KOPT-K1 (cell line): ENCODE results near the gene C1orf105.

Experiments used
- H3K27ac ChIP-seq: fragments of 200-600 bp; sonication (generic); 2 replicates; pipeline ENCODE4 v1.5.1; 2016; ENCODE audit warnings: antibody characterized with exemption, mild to moderate bottlenecking, low read depth, low read length; ENCODE audit not compliant: poor library complexity, severe bottlenecking
- H3K36me3 ChIP-seq: fragments of 200-600 bp; sonication (generic); 2 replicates; pipeline ENCODE4 v1.5.1; 2017; ENCODE audit warnings: antibody characterized with exemption, mild to moderate bottlenecking, low read length, moderate library complexity; ENCODE audit not compliant: insufficient read depth
- H3K9me3 ChIP-seq: fragments of 200-600 bp; sonication (generic); 2 replicates; pipeline ENCODE4 v1.5.1; 2017; ENCODE audit warnings: antibody characterized with exemption, low read length, mild to moderate bottlenecking; ENCODE audit not compliant: insufficient read depth, poor library complexity, severe bottlenecking

C1orf105 gene

DNA sequence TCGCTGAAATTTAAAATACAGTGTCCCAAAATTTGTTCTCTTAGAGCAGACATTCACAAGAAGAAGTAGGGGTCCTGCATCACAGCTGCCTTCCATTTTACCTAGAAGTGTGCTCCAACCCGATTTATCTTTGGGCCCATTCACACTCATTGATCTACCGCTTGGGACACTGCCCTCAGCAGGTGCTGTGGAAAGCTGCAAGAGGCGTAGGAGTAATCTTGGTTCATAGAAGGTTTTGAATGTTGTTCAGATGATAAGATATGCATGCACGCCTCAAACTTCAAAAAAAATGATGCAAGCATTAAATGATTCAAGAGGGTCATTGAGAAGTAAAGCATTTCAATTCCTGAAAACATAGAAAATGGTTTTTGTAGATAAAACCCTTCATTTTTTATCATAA, 18.6 kb upstream of the C1orf105 start:
- H3K27ac ChIP-seq, result no peak overlapping the region
- H3K9me3 ChIP-seq, result no peaks in the 10 kb centered on the region
- H3K36me3 ChIP-seq, result no peaks in the 10 kb centered on the region

DNA sequence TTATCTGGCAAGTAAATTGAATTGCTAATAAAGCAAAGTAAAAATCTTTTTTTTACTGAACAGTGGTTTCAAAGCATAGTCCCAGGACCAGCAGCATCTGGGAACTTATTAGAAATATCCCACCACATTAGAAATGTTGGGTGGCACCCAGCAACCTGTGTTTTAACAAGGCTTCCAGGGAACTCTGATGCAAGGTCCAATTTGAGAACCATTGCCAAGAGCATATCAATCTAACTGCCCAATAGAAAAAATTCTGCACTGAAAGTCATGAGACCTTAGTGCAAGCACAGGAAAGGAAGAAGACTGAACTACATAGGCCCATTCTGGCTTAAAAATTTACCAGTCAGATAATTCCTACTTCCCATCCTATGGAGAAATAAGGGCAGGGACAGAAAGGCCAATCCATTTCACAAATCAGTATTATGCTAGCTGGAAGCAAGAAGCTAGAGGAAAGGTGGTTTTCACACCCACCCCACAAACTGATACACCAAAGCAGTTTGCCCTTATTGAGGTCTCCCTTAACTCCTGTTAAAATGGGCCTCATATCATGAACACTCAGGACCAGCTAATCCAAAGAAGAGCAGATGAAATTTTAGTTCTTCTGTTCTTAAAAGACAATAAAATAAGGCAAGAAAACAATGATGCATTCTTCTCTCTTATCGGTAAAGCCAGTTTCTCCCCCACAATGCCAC, 17.5 kb upstream of the C1orf105 start:
- no peaks in the 10 kb centered on the region for H3K9me3 ChIP-seq
- H3K27ac ChIP-seq, result no peak overlapping the region
- no peaks in the 10 kb centered on the region for H3K36me3 ChIP-seq

DNA sequence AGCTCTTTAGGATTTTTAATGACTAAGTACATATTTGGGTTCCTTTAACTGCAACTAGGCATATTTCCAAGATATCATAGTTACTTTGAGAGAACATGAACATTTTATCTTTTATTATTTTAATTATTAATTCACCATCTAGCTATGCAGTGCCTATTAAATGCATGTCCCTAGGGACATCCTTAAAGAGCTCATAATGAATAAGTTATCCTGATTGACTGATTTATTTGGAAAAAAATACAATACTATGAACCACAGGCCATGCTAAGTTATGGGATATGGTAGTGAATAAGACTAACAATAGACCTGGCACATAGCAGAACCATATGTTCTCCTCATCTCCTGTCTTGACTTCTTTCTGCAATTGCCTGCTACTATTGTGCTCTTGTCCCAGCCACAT, 16.4 kb upstream of the C1orf105 start:
- Histone ChIP-seq H3K27ac (no peak overlapping the region), H3K9me3 (no peaks in the 10 kb centered on the region), H3K36me3 (no peaks in the 10 kb centered on the region)

DNA sequence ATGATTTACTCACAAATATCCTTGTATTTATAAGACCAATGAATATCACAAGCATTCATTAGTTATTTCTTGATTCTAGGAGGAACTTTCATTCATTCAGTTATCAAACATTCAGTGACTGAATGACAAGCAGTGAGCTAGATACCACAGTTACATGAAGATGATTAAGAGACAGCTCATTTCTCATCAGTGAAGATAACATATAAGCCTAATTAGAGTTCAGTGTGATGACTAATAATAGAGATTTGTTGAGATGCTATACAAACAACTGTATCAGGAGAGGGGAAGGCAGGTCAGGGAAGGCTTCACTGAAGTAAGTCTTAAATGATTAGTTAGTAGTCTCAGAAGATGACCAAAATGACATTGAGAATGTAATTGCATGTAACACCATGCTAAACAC, 14.6 kb upstream of the C1orf105 start:
- H3K9me3 ChIP-seq, result no peaks in the 10 kb centered on the region
- H3K27ac ChIP-seq, result no peak overlapping the region
- H3K36me3 ChIP-seq, result no peaks in the 10 kb centered on the region

GRCh38 chr1:172406968-172407367, 13.5 kb upstream of the C1orf105 start:
- Histone ChIP-seq H3K9me3 (no peaks in the 10 kb centered on the region), H3K27ac (no peak overlapping the region), H3K36me3 (no peaks in the 10 kb centered on the region)

DNA sequence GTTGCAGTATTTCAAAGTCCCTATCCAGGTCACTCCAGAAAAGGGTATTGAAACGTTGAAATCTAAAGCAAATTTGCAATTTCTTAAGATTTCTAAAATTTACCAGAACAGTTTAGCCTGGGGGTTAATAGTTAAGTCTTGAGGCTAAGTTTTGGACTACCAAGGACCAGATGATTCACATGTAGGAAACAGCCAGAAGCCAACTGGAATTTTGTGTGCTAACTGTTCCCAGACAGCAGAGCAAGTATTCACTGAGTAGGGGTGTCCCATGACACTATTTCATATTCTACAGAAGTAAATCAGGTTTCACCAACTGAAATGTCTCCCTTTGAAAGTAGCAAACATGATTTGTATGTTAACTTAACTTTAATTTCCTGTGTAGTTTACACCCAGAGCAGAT, 11.5 kb upstream of the C1orf105 start:
- H3K27ac ChIP-seq, result no peak overlapping the region
- H3K9me3 ChIP-seq, result no peaks in the 10 kb centered on the region
- no peaks in the 10 kb centered on the region for H3K36me3 ChIP-seq

DNA sequence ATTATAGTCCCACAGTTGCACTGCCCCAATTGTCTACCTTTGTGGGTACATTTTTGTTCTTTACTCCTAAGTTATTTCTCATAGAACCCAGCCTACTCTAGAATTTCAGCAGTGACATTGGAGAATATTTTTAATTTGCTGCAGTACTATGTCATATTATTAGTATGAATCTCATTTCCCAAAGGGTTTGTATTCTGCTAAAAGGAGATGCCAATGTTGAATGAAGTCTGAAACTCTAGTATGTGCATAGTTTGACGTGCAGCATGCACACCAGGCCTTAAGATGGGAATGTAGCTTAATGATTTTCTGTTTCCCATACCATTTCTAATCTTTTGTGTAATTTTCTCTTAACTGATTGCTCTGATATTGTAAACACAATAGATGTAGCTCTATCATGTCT, 10.5 kb upstream of the C1orf105 start:
- Histone ChIP-seq H3K36me3 (no peaks in the 10 kb centered on the region), H3K9me3 (no peaks in the 10 kb centered on the region), H3K27ac (no peak overlapping the region)

DNA sequence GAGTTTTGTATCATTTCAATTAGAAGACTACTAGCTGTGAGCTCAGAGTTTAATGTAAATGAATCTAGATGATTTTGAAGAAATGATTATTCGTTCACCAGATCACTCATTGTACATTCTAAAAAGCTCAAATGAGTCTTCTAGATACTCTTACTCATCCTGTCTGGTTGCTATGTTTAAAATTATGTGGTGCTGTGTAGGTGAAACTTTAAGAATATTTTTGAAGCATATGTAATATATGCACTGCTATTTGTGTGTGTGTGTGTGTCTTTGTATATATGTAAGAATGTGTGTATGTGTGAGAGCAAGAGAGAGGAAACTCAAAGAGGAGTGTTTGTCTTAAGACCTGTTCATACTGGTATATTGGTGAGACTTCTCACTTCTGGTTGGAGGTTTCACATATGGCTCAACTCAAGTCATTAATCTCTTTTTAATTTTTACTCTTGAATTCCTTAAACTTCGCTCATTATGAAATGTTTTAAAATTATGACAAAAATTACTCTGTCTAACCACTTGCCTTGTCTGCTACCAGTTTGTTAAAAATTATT, 8.6 kb upstream of the C1orf105 start:
- no peak overlapping the region for H3K27ac ChIP-seq
- no peaks in the 10 kb centered on the region for H3K36me3 ChIP-seq

GRCh38 chr1:172414331-172414730, 6.2 kb upstream of the C1orf105 start:
- no peak overlapping the region for H3K27ac ChIP-seq
- H3K36me3 ChIP-seq, result no peaks in the 10 kb centered on the region
- no peaks in the 10 kb centered on the region for H3K9me3 ChIP-seq

More for the DNA sequence above, 8.6 kb upstream of the C1orf105 start:
- no peaks in the 10 kb centered on the region for H3K9me3 ChIP-seq

GRCh38 chr1:172416496-172417035, 3.9 kb upstream of the C1orf105 start:
- Histone ChIP-seq H3K9me3 (no peaks in the 10 kb centered on the region), H3K27ac (no peak overlapping the region), H3K36me3 (no peaks in the 10 kb centered on the region)

DNA sequence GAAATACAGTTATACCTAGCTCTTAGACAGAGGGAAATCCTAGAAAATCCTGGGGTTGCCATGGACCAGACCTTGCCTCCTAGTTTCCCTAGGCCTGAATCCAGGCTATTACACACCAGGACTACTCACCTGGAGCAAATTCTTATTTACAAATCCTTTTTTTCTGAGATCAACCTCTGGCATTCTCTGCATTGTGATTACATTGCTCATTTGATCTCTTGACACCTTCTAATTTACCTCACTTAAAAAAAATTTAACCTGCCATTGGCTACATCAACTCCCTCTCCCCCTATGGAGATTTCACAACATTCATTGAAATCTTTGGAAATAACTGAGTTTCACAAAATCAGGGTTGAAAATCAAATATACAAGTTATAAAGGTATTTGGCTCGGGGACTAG, 2.9 kb upstream of the C1orf105 start:
- Histone ChIP-seq H3K9me3 (no peaks in the 10 kb centered on the region), H3K36me3 (no peaks in the 10 kb centered on the region), H3K27ac (no peak overlapping the region)

DNA sequence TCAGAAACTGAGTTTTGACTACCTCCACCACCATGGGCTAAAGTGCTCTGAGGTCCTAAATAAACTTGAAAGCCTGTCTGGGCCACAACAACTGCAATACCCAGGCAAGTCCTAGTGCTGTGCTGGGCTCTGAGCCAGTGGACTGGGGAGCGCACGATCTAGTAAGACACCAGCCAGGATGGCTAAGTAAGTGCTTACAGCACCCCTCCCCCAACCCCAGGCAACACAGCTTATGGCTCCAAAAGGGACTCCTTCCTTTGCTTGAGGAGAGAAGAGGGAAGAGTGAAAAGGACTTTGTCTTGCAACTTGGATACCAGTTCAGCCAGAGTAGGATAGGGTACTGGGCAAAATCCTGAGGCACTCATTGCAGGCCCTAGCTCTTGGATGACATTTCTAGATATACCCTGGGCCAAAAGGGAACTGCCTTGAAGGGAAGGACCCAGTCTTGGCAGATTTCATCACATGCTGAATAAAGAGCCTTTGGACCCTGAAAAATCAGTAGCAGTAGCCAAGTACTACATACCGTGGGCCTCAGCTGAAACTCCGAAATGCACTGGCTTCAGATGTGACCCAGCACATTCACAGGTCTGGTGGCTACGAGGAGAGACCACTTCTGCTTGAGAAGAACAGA, 1.6 kb downstream of the C1orf105 start:
- no peaks in the 10 kb centered on the region for H3K36me3 ChIP-seq
- peaks cover 3% of the 10 kb centered on the region for H3K9me3 ChIP-seq
- H3K27ac ChIP-seq, result no peak overlapping the region

GRCh38 chr1:172423336-172423735, 2.9 kb downstream of the C1orf105 start:
- Histone ChIP-seq H3K9me3 (peaks cover 3% of the 10 kb centered on the region), H3K36me3 (no peaks in the 10 kb centered on the region), H3K27ac (no peak overlapping the region)

GRCh38 chr1:172425339-172425738, 4.9 kb downstream of the C1orf105 start:
- Histone ChIP-seq H3K9me3 (peaks cover 3% of the 10 kb centered on the region), H3K27ac (no peak overlapping the region), H3K36me3 (no peaks in the 10 kb centered on the region)

GRCh38 chr1:172427191-172427590, 6.7 kb downstream of the C1orf105 start:
- no peaks in the 10 kb centered on the region for H3K36me3 ChIP-seq
- peak overlapping the region; percentile 77 for H3K27ac ChIP-seq
- H3K9me3 ChIP-seq, result peaks cover 3% of the 10 kb centered on the region
